GM21360 (cell line): ENCODE data around the gene FAM24B.
"Not testable (repeated sequence)": the region's sequence is repeated elsewhere in the genome, so short reads cannot be mapped to it uniquely, and the experiment has no call there.

Experiments
- ATAC-seq: cut with Tn5 transposase; IDR thresholded peaks from one replicate; pipeline ENCODE4 v1.9.1; 2021; ENCODE audit warnings: mild to moderate bottlenecking, moderate library complexity; ENCODE audit not compliant: unreplicated experiment

Gene FAM24B

GRCh38 chr10:122879339-122880273 lies at the start of gene FAM24B:
FAM24B (minus strand) TSS chr10:122879581; CDS start chr10:122850515, 29,066 bp downstream.
- peak; percentile 72 for ATAC-seq

GRCh38 chr10:122915700-122916099 lies 36.3 kb upstream of the FAM24B start:
- ATAC-seq, result no peak

GRCh38 chr10:122911889-122912484 lies 32.6 kb upstream of the FAM24B start:
- ATAC-seq, result no peak

- no peak for ATAC-seq
Observed at GRCh38 chr10:122910310-122910709, 30.9 kb upstream of the FAM24B start, which contains the start of gene FAM24A. FAM24A (plus strand) TSS chr10:122910610; CDS start chr10:122911635, 1,025 bp downstream.

- ATAC-seq, result not testable (repeated sequence)
Observed at GRCh38 chr10:122903861-122904260, 24.5 kb upstream of the FAM24B start.

- ATAC-seq, result no peak
Observed at GRCh38 chr10:122894261-122894944, 15.0 kb upstream of the FAM24B start.

- no peak for ATAC-seq
Observed at GRCh38 chr10:122884166-122884565, 4.8 kb upstream of the FAM24B start.

- no peak for ATAC-seq
Observed at GRCh38 chr10:122882766-122883165, 3.4 kb upstream of the FAM24B start.

- ATAC-seq, result peak; percentile 15
Observed at GRCh38 chr10:122878799-122879338, 512 bp downstream of the FAM24B start.

GRCh38 chr10:122877264-122877663 lies 2.1 kb downstream of the FAM24B start:
- no peak for ATAC-seq

GRCh38 chr10:122876467-122876855 lies 2.9 kb downstream of the FAM24B start:
- ATAC-seq, result no peak

GRCh38 chr10:122875843-122876466 lies 3.4 kb downstream of the FAM24B start:
- ATAC-seq, result no peak

- not testable (repeated sequence) for ATAC-seq
Observed at GRCh38 chr10:122871947-122872346, 7.4 kb downstream of the FAM24B start.

GRCh38 chr10:122868768-122869167 lies 10.6 kb downstream of the FAM24B start:
- ATAC-seq, result not testable (repeated sequence)

GRCh38 chr10:122866757-122867482 lies 12.5 kb downstream of the FAM24B start:
- not testable (repeated sequence) for ATAC-seq

- no peak for ATAC-seq
Observed at GRCh38 chr10:122864901-122865300, 14.5 kb downstream of the FAM24B start.

GRCh38 chr10:122864194-122864592 lies 15.2 kb downstream of the FAM24B start:
- no peak for ATAC-seq

GRCh38 chr10:122863216-122864193 lies 15.9 kb downstream of the FAM24B start:
- no peak for ATAC-seq

GRCh38 chr10:122861711-122862161 lies 17.6 kb downstream of the FAM24B start:
- no peak for ATAC-seq
